Activated gamma-delta T cell treated with Interleukin-2 at 50 U/mL for 16 hours (primary cell): ENCODE data around the gene RAB36.
"Not testable (repeated sequence)": the region's sequence is repeated elsewhere in the genome, so short reads cannot be mapped to it uniquely, and the experiment has no call there.

ENCODE experiments used
- DNase-seq: peaks from one replicate; pipeline ENCODE4 v3.0.0-alpha.2; 2020

The RAB36 gene

DNA sequence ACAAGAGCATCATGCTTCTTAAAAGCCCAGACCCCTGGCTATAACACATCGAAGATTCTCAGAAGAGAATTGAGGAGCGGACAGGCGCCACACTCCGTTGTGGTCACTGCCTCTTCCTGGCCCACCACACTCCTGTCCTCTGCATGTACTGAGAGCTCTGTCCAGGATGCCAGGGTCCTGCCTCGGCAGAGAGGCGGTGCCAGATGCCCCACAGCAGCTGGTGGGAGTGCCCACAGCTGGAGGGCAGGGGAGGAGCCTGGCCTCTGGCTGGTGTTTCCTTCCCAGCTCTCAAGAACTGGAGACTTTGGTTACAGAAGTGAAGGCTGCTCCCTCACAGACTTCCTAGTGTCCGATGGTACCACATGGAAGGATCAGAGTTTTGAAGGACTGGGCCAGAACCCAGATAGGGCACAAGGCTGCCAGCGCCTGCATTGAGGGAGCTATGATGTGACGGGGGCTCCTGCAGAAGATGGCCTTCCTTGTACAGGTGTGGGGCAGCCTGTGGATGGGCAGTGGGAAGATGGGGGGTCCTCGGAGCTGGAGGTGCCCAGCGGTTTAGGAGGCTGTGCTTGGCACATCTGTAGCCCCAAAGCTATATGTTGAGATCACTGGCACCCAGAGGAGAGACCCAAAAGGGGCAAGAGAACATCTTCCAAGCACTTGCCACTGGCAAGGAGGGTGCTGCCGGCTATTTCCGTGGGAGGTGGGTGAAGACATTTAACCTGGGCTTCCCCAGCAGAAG lies 22.9 kb upstream of the RAB36 start:
- DNase-seq: no peak

DNA sequence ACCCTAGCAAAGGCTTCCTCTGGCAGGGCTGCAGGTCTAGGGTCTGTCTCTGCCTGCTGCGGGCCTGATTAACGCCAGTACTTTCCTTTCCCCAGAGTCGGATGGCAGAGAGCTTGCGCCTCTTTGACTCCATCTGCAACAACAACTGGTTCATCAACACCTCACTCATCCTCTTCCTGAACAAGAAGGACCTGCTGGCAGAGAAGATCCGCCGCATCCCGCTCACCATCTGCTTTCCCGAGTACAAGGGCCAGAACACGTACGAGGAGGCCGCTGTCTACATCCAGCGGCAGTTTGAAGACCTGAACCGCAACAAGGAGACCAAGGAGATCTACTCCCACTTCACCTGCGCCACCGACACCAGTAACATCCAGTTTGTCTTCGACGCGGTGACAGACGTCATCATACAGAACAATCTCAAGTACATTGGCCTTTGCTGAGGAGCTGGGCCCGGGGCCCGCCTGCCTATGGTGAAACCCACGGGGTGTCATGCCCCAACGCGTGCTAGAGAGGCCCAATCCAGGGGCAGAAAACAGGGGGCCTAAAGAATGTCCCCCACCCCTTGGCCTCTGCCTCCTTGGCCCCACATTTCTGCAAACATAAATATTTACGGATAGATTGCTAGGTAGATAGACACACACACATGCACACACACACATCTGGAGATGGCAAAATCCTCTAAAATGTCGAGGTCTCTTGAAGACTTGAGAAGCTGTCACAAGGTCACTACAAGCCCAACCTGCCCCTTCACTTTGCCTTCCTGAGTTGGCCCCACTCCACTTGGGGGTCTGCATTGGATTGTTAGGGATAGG lies 22.1 kb upstream of the RAB36 start:
- no peak for DNase-seq

DNA sequence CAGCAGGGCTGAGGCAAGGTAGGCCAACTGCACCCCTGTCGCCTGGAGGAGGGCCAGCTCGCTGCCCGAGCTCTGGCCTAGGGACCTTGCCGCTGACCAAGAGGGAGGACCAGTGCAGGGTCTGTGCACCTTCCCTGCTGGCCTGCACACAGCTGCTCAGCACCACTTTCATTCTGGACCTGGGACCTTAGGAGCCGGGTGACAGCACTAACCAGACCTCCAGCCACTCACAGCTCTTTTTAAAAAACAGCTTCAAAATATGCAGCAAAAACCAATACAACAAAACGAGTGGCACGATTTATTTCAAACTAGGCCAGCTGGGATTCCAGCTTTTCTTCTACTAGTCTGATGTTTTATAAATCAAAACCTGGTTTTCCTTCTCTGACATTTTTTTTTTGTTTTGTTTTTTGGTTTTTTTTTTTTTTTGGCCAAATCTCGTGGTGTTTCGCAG lies 21.4 kb upstream of the RAB36 start:
- DNase-seq: no peak

DNA sequence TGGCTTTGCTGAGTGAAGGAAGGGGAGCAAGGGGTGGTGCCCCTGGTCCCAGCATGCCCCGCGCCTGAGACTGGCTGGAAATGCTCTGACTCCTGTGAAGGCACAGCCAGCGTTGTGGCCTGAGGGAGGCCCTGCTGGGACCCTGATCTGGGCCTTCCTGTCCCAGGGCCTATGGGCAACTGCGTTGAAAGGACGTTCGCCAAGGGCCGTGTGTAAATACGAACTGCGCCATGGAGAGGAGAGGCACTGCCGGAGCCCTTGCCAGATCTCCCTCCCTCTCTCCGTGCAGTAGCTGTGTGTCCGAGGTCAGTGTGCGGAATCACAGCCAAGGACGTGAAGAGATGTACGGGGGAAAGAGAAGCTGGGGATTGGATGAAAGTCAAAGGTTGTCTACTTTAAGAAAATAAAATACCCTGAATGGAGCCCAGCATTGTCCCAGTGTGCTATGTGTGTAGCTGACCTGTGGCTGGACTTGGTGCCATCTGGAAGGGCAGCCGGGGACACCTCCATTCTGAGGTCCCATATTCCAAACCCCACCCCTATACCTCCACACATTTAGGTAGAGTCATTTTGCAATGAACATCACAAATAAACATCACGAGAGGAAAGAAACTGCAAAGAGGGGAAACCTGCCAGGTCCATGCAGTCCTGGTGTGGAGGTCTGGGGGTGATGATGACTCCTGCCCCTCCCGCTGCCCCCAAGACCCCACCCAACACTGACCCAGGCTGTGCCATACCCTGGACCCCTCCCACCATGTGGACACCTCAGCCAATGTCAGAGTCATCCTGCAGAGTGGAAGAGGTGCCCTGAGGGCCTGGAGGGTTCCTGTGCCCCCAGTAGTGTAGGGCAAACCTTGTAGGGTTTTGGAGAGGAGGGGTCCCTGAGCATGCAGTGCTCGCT lies 20.4 kb upstream of the RAB36 start:
- no peak for DNase-seq

DNA sequence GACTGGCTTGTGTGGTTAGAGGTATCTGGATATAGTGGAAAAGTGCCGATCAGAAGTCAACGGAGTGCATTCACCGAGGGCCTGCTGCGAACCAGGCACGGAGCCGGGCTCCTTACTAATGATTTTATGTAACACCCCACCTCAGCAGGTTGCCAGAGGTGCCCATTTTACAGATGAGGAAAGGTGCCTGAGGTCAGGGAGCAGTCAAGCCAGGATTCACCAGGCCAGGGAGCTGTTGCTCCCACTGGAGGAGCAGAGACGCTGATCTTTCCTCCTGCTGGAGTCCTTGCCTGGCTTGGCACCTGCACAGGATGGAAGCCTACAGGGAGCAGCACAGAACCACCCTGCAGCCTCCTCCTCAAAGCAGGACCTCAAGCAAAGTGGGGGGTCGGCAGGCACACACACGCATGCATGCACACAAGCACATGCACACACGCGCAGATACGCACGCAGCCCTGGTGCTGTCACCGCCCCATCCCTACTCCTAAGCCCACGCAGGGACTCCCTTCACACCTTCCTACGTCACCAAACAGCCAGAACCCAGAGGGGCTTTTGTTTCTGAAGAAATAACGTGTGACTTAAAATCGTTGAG lies 19.7 kb upstream of the RAB36 start:
- no peak for DNase-seq

DNA sequence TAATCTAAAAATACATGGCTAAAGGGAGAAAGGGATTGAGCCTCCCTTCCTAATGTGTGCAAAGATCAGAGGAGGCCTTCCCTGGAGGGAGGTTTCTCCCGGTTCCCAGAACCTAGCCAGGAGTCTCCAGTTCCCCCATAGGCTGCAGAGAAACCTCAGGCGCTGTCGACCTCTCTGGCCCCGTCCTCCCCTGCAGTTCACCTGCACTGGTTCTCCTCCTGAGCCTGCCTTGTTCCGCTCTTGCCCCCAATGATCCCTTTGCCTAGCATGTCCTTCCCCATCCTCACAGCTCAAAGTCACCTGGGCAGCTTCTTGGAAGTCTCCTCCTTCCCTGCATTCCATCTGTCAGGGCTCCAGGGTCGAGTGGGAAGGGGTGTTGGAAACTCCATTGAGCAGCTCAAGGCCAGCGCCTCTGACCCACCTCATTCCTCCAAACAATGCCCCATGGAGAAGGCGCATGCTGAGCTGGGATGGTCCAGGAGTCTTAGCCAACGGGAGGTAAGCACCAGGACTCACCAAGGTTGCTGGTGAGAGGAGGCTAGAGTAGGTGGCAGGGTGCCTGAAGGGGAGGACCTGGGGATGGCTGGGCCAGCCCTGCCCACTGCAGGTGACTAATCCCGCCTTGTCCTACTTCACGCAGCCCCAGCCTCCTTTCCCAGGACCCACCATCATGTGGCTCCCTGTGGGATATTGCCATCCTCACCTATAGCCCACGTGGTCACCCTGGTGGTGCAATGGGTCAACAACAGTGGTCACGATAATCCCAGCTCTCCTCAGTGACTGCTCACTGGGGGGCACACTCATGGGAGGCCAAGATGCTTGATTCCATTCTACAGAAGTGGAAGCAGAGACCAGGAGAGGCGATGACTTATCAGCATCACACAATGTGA lies 18.9 kb upstream of the RAB36 start:
- DNase-seq: no peak

DNA sequence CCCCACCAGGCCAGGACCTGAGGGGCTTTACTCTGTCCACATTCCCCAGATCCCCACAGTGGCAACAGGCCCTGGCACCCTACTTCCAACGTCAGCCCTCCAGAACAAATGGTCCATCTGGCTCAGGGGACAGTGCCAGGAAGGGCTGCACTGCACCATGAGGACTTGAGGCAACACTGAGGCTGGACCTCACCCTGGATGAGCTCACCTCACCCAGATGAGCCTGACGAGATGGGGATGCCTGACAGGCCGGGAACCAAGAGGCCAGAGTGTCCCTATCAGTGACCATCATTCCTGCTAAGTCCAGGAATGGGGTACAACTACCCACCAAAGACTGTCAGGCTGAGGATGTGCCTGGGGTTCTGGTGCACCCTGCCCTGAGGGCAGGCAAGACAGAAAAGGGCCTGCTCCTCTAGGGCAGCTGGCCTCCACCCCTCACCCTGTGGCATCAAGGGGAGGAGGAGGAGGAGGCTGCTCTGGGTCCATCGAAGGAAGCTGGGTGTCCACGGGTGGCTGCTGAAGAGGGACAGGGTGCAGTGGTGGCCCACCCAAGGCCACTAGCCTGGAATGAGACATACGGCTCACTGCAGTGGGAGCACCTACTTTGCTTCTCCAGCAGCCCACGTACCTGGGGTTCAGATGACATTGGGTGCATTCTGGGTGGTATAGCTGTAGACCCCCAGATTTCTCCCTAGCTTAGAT lies 18.1 kb upstream of the RAB36 start:
- DNase-seq: no peak

DNA sequence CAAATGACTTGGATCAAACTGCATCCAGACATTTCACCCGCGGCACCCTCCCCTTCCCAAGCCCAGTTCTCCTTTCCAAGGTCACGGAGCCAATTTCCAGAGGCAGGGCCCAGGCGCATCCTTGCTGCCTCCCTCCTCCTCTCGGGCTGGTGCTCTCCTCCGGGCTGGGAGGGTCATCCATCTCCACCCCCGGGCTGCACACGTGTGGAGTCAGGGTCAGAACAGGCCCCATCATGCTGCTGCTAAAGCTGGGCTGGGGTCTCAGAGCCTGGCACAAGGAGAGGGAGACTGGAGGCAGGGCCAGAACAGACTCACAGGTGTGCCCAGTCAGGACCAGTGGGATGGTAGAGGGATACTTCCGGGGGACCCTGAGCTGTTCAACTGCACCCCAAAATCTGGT lies 17.5 kb upstream of the RAB36 start:
- DNase-seq: no peak

DNA sequence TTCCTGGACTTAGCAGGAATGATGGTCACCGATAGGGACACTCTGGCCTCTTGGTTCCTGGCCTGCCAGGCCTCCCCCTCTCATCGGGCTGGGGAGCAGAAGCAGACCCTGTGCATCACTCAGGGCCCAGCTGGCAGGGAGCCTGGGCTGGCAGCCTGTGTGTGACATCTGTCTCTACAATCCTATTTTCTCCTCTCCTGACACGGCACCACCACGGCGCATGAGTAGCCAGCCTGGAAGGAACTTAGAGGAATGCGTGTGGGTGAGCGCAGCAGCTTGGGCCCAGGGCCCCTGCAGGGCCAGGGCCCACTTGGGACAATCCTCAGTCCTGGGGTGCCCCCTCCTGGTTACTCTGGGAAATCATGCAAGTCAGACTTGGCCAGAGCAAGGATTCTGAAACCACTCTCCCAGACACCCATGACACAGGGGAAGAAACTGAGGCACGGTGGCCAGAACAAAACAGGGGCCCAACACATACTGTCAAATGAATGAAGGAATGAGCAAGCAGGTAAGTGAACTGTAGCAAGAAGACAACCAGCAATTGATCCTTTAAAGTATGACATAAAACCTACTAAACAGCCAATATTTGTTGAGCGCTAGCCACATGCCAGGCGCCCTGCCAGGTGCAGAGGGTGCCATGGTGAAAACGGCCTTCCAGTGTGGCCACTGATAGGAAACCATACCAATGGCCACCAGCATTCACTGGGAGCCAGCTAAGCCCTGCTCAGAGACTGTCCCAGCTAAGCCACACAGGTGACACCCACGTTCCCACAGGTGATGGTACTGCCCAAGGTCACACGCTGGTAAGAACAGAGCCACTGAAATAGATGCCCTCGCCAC lies 16.8 kb upstream of the RAB36 start:
- DNase-seq: peak; percentile 77

DNA sequence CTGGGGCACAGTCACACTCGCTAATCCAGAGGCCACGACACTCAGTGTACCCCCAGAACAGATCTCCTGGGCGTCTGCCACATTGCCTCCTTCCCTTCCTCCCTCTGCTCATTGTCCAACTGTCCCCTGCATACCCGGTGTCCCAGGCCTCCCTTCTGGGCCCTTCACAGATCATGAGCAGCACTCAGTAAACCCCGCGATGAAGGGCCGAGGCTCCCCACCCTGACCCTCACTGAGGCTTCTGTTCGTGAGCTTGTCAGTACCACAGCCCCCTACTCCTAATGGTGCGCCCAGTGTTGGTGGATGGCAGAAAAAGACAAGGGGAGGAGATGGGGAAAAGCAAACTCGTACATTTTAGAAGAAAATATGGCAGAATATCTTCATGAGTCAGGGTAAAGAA lies 16.1 kb upstream of the RAB36 start:
- DNase-seq: no peak

DNA sequence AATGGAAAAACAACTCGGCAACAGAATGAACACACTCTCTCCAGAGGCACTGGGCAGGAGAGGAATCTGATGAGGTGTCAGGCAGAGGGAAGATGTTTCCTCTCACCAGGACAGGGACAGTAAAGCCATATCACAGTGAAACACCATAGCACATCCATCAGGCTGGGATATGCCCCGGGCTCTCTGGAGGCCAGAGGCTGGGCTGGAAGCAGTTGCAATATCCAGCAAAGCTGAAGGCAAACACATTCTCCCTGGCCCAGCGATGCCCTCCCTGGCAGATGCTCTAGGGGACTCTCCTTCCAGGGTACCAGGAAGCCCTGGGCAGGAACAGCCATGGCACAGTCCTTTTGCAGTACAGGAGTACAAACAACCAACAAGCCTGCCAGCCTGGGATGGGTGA lies 14.6 kb upstream of the RAB36 start:
- no peak for DNase-seq

DNA sequence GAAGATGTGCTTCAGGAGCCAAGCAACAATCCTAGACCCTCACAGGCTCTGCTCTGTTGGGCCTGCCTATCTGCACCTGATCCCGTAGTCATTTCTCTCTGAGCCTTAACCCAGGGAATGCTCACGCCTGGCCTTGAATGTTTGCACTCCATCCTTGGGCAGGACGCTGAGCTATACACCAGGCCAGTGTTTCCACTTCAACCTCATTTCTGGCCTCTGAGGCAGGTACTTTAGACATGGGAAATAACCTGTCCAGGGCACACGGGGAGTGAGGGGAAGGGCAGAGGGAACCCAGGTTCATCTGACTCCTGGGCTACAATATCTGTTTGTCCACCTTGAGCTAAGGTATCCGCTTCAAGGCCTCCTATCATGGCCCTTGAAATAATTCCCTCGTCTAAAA lies 13.3 kb upstream of the RAB36 start:
- DNase-seq: no peak

DNA sequence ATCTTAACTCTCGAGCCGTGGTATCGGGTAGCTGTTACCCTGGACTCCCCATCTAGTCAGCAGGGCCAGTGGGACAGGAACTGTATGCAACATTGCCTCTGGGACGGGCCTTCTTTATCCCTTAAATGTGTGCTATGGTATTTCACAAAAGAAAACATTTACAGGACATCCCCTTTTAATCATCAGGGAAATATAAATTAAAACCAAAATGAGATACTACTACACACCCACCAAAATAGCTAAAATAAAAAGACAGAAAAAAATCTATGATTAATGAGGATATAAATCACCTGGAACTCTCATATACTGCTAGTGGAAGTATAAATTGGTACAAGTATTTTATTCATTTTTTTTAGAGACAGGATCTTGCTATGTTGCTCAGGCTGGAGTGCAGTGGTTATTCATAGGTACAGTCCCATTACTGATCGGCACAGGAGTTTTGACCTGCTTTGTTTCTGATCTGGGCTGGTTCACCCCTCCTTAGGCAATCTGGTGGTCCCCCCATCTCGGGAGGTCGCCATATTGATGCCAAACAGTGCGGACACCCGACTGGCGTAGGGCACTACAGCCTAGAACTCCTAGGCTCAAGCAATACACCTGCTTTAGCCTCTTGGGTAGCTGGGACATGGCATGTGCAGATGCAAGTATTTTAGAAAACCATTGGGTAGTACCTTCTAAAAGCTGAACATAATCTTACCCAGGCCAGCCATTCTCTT lies 12.7 kb upstream of the RAB36 start:
- no peak for DNase-seq

DNA sequence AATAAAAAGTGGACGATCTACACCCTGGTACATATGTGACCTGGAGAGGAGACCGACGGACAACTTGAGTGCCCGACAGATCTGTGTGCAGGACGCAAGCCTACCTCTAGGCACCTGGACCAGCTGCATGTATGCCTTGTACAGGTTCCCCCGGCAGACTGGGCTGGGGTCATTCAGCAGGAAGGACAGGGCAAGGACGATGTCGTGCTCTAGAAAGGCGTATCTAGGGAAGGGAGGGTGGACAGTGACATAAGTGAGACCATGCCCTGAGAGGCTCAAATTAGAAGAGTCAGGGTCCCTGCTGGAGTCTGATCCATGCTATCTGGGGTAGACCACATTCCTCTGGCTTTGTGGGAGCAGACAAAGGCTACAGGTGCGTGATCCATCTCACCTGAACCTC lies 11.4 kb upstream of the RAB36 start:
- DNase-seq: no peak

DNA sequence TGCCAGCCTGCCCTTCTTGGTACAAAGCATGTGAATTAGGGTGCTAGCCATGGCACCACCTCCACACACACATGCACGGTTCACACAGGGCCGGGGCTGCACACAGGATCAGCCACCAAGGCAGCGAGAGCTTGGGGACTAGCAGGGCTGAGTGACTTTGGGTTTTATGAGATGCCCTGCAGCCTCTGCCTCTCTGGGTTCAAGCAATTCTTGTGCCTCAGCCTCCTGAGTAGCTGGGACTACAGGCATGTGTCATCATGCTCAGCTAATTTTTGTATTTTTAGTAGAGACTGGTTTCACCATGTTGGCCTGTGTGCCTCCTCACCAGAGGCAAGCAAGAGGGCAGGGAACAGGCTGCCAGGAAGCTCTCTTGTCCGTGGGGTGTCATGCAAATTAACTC lies 8.3 kb upstream of the RAB36 start:
- DNase-seq: not testable (repeated sequence)

DNA sequence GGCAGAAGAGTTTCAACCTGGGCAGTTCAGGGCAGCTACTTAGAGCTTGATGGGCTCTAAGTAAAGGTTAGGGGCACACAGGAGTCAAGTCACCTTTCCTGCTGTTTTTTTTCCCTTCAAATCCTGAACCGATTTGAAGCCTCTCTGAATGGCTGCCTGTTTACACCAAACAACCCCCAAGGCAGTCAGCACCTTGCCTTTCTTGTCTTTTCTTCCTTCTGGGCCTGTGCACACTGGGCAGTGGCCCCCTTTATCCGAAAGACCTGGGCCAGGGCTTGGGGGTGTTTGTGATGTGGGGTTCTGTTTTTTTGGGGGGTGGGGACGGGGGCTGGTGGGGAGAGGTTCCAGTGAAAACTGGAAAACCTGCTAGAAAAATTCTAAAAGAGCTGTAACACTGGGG lies 7.8 kb upstream of the RAB36 start:
- DNase-seq: no peak

DNA sequence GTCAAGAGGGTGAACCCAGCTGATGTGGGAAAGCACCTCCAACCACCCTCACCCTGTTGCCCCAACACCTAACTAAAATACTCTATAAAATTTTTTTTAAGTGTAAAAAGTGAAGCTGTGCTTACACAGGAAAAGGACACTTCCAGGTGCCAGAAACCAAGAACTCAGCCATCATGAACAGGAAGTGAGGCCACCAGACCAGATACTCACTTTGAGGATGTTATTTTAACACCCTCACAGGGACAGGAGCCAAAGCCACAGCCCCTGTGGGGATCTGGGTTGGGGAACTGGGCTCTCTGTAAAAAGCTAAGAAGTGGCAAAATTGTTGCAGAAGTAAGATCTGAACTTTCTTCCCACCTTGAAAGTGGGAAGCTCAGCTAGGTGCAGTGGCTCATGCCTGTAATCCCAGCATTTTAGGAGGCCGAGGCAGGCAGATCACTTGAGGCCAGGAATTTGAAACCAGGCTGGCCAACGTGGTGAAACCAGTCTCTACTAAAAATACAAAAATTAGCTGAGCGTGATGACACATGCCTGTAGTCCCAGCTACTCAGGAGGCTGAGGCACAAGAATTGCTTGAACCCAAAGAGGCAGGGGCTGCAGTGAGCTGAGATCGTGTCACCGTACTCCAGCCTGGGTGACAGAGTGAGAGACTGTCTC lies 7.2 kb upstream of the RAB36 start:
- DNase-seq: peak; percentile 64

DNA sequence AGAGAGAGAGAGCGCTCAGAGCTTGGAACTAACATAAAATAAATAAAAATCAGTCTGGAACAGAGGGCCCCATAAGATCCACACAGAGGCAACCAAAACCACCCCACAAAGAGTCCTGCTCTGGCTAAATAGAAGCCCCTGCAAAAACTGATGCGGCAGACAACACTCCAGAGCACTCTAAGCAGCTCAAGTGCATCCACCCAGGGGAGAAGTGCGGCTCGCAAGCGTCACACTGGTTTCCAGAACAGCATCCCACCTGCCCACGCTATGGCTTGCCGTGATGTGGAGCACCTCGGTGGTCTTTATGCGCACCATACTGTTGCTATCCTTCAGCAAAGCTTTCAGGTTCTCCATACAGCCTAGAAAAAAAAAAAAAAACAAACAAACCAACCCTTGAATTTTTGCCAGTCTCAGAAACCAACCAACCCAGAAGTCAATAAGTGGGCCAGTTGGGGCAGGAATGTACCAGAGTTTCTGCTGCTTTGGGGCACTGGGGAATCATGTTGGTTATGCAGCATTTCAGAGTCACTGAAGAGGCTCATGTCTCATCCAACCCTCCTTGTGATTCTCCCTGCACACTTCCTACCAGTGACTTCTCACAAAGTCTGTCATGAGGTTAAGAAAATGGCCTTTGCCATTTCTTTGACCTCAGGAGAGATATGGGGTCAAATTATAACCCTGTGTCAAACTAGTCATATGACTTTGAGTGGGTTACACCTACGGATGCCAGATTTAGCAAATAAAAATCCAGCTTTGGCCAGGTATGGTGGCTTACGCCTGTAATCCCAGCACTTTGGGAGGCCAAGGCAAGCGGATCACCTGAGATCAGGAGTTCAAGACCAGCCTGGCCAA lies 6.5 kb upstream of the RAB36 start:
- no peak for DNase-seq
